ENCODE measurements around the gene MRLN. TPM values are rescaled to one million over a fixed set of nuclear protein-coding genes. Genes with fewer than 3 reads are reported as not detected.

The MRLN gene
- total and polyA plus RNA-seq, 8 donors, result 1.3 to 30.5 (median 1.7) TPM; not detected in 2

- no peak for DNase-seq
- no peak overlapping the region for H3K27ac ChIP-seq
Observed at GRCh38 chr10:59704630-59705029, 48.6 kb downstream of the MRLN start.

DNA sequence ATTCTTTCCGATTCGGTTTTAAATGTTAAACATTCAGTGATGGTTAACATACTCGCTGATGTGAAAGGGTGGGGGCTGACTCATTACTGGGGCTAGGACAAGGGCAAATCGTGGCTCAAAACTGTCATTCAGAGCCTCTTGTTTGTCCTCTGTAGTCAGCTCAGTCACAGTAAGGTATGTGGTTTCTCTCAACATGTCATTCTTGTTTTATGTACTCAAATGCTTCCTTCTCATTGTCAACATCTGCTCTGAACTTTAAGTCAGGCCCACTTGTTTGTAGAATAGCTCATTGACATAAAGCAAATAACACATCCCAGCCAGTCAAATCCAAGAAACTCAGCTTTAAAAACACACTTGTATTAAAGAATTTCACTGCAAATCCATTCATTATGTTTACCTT, 50.9 kb downstream of the MRLN start:
- FAIRE-seq (no peak), ATAC-seq (no peak), DNase-seq (no peak)
- Histone ChIP-seq H3K36me3 (no peaks in the 10 kb centered on the region), H3K9me3 (no peaks in the 10 kb centered on the region), H3K27me3 (no peaks in the 10 kb centered on the region), H3K27ac (no peak overlapping the region), H3K4me1 (no peaks in the 10 kb centered on the region), H3K4me3 (no peak overlapping the region)
- 65 to 71% methylated on average over 4 of the region's 4 CpGs for WGBS, 2 donors
- intact Hi-C loops (cut with DNase I), result no loop called here
- TF ChIP-seq CTCF (IDR thresholded peaks at IDR 0.05), result no peak

More at GRCh38 chr10:59704630-59705029, 48.6 kb downstream of the MRLN start:
- Histone ChIP-seq H3K27me3 (no peaks in the 10 kb centered on the region), H3K4me1 (peaks cover 0 to 7% (median 5%) of the 10 kb centered on the region in 3 donors), H3K36me3 (no peaks in the 10 kb centered on the region), H3K4me3 (no peak overlapping the region), H3K9me3 (no peaks in the 10 kb centered on the region)
- intact Hi-C loops (cut with DNase I), result no loop called here
- ATAC-seq, result no peak
- no peak for TF ChIP-seq CTCF (IDR thresholded peaks at IDR 0.05)
- 29% methylated on average over 2 of the region's 2 CpGs for WGBS, 2 donors
- no peak for FAIRE-seq

GRCh38 chr10:59700709-59701108, 52.5 kb downstream of the MRLN start:
- TF ChIP-seq CTCF (IDR thresholded peaks at IDR 0.05), result no peak
- no peak overlapping the region for H3K4me3 ChIP-seq
- DNase-seq, result no peak
- no peak for FAIRE-seq
- intact Hi-C loops (cut with DNase I), result no loop called here
- no peaks in the 10 kb centered on the region for H3K4me1 ChIP-seq
- no peaks in the 10 kb centered on the region for H3K36me3 ChIP-seq
- no peak for ATAC-seq
- no peak overlapping the region for H3K27ac ChIP-seq
- 48 to 50% methylated on average over 4 of the region's 4 CpGs for WGBS, 2 donors
- H3K9me3 ChIP-seq, result no peaks in the 10 kb centered on the region
- H3K27me3 ChIP-seq, result no peaks in the 10 kb centered on the region

- no peak for TF ChIP-seq CTCF (IDR thresholded peaks at IDR 0.05)
- DNase-seq (no peak), FAIRE-seq (no peak), ATAC-seq (no peak)
- 49 to 58% methylated on average over 1 of the region's 1 CpG for WGBS, 2 donors
- Histone ChIP-seq H3K36me3 (no peaks in the 10 kb centered on the region), H3K27me3 (no peaks in the 10 kb centered on the region), H3K9me3 (no peaks in the 10 kb centered on the region), H3K27ac (no peak overlapping the region), H3K4me1 (no peaks in the 10 kb centered on the region), H3K4me3 (no peak overlapping the region)
- intact Hi-C loops (cut with DNase I), result no loop called here
Observed at GRCh38 chr10:59698326-59698725, 54.9 kb downstream of the MRLN start.

GRCh38 chr10:59695637-59696036, 57.6 kb downstream of the MRLN start:
- no peaks in the 10 kb centered on the region for H3K36me3 ChIP-seq
- H3K27me3 ChIP-seq, result no peaks in the 10 kb centered on the region
- no peak overlapping the region for H3K27ac ChIP-seq
- no peaks in the 10 kb centered on the region for H3K4me1 ChIP-seq
- ATAC-seq (no peak), FAIRE-seq (no peak), DNase-seq (no peak)
- 60% methylated on average over 3 of the region's 3 CpGs for WGBS, 2 donors
- H3K4me3 ChIP-seq, result no peak overlapping the region
- intact Hi-C loops (cut with DNase I), result no loop called here
- TF ChIP-seq CTCF (IDR thresholded peaks at IDR 0.05), result no peak
- H3K9me3 ChIP-seq, result no peaks in the 10 kb centered on the region

Measured in pancreas (tissue), 10 donors.